ENCODE measurements around the gene ALAS1.

Gene ALAS1

DNA sequence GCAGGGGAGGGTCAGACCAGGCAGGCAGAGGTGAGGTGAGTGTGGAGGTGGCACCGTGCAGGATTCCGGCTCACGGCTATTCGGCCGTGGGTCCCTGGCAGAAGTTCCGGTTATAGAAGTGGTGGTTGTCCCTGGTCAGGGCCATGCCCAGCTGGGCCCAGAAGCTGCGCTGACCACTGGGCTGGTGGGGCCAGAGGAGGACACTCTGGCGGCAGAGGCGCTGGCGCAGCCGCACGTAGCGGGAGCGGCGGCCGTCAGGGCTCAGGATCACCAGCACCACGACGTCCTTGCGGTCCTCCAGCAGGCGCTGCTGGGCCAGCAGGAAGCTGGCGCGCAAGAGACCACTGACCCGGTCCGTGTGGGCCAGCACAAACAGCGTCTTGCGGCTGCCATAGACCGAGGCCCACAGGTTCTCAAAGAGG lies 23.2 kb downstream of the ALAS1 start:
- no peak for DNase-seq (ENCODE audit: low read depth)

DNA sequence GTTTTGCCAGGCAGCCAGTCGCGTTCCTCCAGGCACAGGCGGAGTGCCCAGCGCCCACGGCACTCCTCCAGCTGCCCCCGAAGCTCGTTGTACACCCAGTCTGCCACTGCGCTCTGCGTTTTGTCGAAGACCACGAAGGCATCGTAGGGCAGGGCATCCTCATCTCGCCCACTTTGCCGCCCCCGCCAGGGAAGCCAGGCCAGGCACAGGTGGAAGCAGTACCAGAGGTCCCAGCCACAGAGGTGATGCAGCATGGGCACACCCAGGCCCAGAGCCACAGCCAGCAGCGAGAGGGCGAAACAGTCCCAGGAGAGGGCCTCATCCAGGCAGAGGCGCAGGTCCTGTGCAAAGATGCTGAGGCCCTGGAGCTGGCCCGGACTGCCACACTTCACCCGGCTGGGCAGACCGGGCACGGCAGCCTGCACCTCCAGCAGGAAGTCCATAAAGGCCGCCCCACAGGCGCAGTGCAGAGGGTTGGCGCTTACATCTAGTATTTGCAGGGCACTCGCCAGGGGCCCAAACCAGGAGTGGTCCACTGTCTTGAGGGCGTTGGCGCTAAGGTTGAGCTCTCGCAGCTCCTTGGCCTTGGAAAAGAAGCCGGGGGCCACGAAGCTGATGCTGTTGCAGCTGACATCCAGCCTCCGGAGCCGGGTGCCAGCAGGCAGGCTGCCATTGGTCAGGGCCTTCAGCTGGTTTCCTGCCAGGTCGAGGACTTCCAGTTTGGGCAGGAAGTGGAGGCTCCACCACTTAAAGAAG lies 23.8 kb downstream of the ALAS1 start:
- no peak for DNase-seq (ENCODE audit: low read depth)

GRCh38 chr3:52222319-52223221 lies 24.6 kb downstream of the ALAS1 start:
- DNase-seq (ENCODE audit: low read depth) = no peak

- DNase-seq (ENCODE audit: low read depth) = no peak
These were observed 25.8 kb downstream of the ALAS1 start for GRCh38 chr3:52223449-52224408.

DNA sequence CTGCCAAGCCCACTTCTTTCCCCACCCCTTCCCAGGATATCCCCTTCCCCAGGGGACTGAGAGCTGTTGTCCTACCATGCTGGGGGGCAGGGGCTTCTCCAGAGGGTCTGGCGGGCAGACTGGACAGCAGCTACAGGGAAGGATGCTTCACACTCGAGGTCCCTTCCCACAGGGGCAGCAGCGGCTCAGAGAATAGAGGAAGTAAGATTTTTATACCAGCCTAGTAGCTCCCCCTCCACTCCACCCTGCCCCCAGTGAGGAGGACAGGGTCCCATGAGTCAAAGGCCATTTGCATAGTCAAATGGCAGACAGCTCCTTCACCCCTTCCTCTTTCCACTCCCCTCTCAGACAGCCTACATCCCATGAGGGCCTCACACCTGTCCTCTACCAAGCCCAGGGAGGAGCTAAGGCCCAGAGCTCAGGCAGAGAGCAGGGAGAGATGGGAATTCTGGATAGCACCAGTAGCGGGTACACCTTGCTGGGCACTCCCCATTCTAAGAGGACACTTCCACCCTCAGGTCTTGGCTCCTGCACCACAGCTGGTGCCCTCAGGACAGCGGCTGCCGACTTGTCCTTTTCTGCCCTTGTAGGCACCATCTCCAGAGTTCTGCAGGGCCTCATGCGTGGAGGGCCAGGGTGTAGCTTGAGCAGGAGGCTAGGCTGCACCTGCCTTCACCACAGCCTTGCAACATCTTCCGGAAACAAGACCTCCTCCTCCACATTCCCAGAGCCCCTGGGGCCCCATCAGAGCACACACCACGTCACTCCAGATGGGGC lies 27.7 kb downstream of the ALAS1 start, which contains the start of gene TLR9:
Gene TLR9, minus strand, starts transcription at position 194 of the 777 bp plus-strand sequence. Its CDS starts 116 bp downstream, at position 78.
- DNase-seq (ENCODE audit: low read depth) = no peak

GRCh38 chr3:52226229-52226817 lies 28.4 kb downstream of the ALAS1 start:
- DNase-seq (ENCODE audit: low read depth) = no peak

DNA sequence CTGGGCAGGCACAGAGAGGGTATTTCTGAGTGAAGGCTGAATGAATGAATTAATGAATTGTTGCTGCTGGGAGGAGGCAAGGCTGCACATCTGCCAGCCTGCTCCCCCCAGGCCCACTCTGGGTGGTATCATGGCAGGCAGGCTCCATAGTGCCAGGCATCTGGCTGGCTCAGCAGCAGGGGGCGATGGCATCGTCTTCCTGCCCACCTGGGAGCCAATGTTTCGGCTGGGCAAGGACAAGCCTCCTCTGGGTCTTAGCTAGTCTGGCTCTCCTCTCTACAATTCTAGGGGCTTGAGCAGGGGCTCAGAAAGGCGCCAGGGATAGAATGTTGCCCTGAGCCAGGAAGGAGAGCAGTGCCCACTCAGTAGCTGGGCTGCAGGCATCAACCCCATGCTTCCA lies 29.2 kb downstream of the ALAS1 start:
- DNase-seq (ENCODE audit: low read depth) = no peak

DNA sequence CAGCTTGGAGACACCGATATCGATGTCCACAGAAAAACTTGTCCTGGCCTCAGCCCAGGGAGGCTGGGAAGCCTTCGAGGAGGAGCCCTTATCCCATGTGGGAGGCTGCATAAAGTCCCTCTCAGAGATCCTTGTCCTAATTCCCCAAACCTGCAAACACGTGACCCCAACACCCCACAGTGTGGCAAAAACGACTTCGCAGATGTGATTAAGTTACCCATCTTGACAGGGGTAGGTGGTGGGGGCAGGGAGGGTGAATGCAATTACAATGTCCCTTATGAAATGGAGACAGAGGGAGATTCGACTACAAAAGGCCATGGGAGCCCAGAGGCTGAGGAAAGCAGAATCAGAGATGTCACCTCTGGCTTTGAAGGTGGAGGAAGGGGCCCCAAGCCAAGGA lies 29.8 kb downstream of the ALAS1 start:
- DNase-seq (ENCODE audit: low read depth) = no peak

- no peak for DNase-seq (ENCODE audit: low read depth)
These were observed 30.3 kb downstream of the ALAS1 start for GRCh38 chr3:52228266-52228665.

- no peak for DNase-seq (ENCODE audit: low read depth)
These were observed 30.9 kb downstream of the ALAS1 start for GRCh38 chr3:52228751-52229291.

- DNase-seq (ENCODE audit: low read depth) = no peak
These were observed 31.7 kb downstream of the ALAS1 start for GRCh38 chr3:52229656-52230055.

GRCh38 chr3:52230461-52230860 lies 32.5 kb downstream of the ALAS1 start:
- DNase-seq (ENCODE audit: low read depth) = no peak

DNA sequence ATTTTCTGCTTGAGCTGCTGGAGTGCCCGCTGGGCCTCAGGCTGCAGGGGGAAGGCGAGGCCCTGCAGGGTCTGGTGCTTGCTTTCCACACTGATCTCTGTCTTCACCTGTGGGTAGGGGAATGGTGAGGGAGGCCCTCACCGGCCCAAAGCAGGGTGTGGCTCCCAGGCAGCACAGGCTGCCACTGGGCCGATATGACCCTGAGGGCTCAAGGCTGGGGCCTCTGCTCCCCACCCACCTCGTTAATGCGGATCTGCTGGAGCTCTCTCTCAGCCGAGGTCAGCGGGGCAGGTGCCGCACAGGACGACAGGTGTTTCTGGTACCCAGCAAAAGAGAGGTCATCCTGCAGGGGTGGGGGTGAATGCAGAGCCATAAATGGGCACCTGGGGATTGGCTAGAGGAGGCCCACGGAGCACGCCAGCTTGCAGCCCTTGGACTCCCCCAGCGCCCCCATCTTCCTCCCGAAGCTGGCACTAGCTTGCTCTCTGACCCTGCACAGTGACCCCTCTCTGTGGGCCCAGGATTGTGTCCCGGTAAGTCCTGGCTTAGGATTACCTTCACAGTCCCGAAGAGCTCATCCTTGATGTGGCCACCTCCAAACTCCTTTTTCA lies 33.0 kb downstream of the ALAS1 start:
- no peak for DNase-seq (ENCODE audit: low read depth)

- DNase-seq (ENCODE audit: low read depth) = no peak
These were observed 33.7 kb downstream of the ALAS1 start for GRCh38 chr3:52231502-52232278.

GRCh38 chr3:52232279-52233107 lies 34.5 kb downstream of the ALAS1 start:
- DNase-seq (ENCODE audit: low read depth) = no peak

- no peak for DNase-seq (ENCODE audit: low read depth)
These were observed 35.2 kb downstream of the ALAS1 start for GRCh38 chr3:52233108-52233591.

DNA sequence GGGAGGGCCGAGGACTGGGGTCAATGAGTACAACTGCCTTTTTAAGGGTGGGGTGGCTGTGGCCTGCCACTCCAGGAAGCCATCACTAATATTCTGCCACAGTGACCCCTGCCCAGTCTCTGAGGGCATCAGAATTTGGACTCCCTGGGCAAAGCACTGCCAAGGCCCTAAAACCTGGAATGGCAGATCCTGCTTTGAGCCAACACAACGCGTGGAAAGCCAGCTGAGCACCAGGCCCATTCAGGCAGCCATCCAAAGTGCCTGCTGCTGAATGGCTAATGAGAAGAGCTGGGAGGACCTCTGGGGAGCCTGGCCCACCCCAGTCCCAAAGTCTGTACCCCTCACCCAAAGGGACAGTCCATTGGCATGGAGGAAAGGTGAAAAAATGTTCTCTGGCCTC lies 36.0 kb downstream of the ALAS1 start:
- no peak for DNase-seq (ENCODE audit: low read depth)

Data from stromal cell of bone marrow (primary cell).